ENCODE results near the gene OR6S1.

OR6S1 gene

GRCh38 chr14:20611277-20611676 lies 30.2 kb downstream of the OR6S1 start:
- in situ Hi-C loops (cut with MboI; ENCODE audit: low sequenced_read_pairs, unreplicated experiment) = no loop called here
- TF ChIP-seq CTCF (IDR thresholded peaks at IDR 0.05; ENCODE audit: borderline replicate concordance, control extremely low read depth, extremely low read depth, insufficient read depth, missing control alignments) = no peak
- no peak for DNase-seq (ENCODE audit: low spot score)

- in situ Hi-C loops (cut with MboI; ENCODE audit: low sequenced_read_pairs, unreplicated experiment) = no loop called here
- TF ChIP-seq CTCF (IDR thresholded peaks at IDR 0.05; ENCODE audit: borderline replicate concordance, control extremely low read depth, extremely low read depth, insufficient read depth, missing control alignments) = no peak
- DNase-seq (ENCODE audit: low spot score) = peak; percentile 56
Observed at GRCh38 chr14:20610002-20610765, 31.3 kb downstream of the OR6S1 start.

- in situ Hi-C loops (cut with MboI; ENCODE audit: low sequenced_read_pairs, unreplicated experiment) = loop anchor here (10.0 kb wide), 1 partner anchor 285 kb away; no protein-coding TSS in a partner anchor
- peak; percentile 89 for TF ChIP-seq CTCF (IDR thresholded peaks at IDR 0.05; ENCODE audit: borderline replicate concordance, control extremely low read depth, extremely low read depth, insufficient read depth, missing control alignments)
- peak; percentile 77 for DNase-seq (ENCODE audit: low spot score)
Observed at GRCh38 chr14:20609215-20610001, 32.1 kb downstream of the OR6S1 start.

- DNase-seq (ENCODE audit: low spot score) = no peak
- TF ChIP-seq CTCF (IDR thresholded peaks at IDR 0.05; ENCODE audit: borderline replicate concordance, control extremely low read depth, extremely low read depth, insufficient read depth, missing control alignments) = no peak
- in situ Hi-C loops (cut with MboI; ENCODE audit: low sequenced_read_pairs, unreplicated experiment) = loop anchor here (10.0 kb wide), 1 partner anchor 284 kb away; no protein-coding TSS in a partner anchor
Observed at GRCh38 chr14:20608383-20609110, 32.9 kb downstream of the OR6S1 start.

GRCh38 chr14:20607617-20608016 lies 33.9 kb downstream of the OR6S1 start:
- in situ Hi-C loops (cut with MboI; ENCODE audit: low sequenced_read_pairs, unreplicated experiment) = loop anchor here (10.0 kb wide), 1 partner anchor 283 kb away; no protein-coding TSS in a partner anchor
- no peak for TF ChIP-seq CTCF (IDR thresholded peaks at IDR 0.05; ENCODE audit: borderline replicate concordance, control extremely low read depth, extremely low read depth, insufficient read depth, missing control alignments)
- no peak for DNase-seq (ENCODE audit: low spot score)

GRCh38 chr14:20606902-20607242 lies 34.6 kb downstream of the OR6S1 start:
- TF ChIP-seq CTCF (IDR thresholded peaks at IDR 0.05; ENCODE audit: borderline replicate concordance, control extremely low read depth, extremely low read depth, insufficient read depth, missing control alignments) = no peak
- DNase-seq (ENCODE audit: low spot score) = no peak
- in situ Hi-C loops (cut with MboI; ENCODE audit: low sequenced_read_pairs, unreplicated experiment) = loop anchor here (10.0 kb wide), 1 partner anchor 282 kb away; no protein-coding TSS in a partner anchor
